T-helper 2 cell treated with Interferon-gamma antibody and Interleukin-4, amounts not matched to agents 100 ng/mL and 5 ng/mL, for 36 hours (primary cell): ENCODE measurements around the gene IQSEC1. TPM values are rescaled to one million over a fixed set of nuclear protein-coding genes. Genes with fewer than 3 reads are reported as not detected.

ENCODE experiments used
- intact Hi-C: fragments of 100-400 bp; cut with micrococcal nuclease; formaldehyde crosslinking; loops from one replicate; pipeline ENCODE4 v1.15.1; 2023
- total RNA-seq: library from RNA; stranded (reverse); gene quantifications from 2 replicates; pipeline ENCODE4 v1.2.3, GENCODE V29; 2022

IQSEC1 gene
- total RNA-seq, 1 donor from 2014 or later, result 50.3 TPM

DNA sequence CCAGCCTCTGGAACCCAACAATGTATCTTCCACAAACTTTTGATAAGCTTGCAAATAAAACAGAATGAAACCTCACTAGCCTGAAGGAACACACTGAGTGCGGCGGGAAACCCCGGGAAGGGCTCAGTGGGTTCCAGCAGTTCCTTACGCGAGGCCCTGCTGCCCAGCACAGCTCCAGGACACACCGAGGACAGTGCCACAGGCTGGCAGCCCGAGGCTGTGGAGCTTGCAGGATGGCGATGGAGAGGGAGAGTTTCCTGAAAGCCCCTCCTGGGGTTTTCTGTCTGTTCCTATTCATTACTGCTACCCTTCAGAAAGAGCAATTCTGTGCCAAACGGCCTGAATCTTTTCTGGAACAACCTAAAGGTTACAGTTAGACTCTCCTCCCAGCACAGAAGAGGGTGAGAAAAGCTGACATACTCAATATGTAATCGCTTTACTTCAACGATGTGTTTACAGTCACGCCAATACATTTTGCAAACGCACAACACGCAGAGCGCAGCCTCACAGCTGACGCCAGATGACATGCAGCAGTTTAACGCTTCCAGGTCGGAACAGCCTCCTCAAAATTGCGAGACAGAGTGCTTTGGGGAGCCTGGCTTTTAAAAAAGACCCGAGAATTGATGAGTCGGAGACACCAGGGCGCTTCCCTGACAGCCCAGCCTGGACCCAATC is 174.8 kb downstream of the IQSEC1 start:
- intact Hi-C loops, result no loop called here

DNA sequence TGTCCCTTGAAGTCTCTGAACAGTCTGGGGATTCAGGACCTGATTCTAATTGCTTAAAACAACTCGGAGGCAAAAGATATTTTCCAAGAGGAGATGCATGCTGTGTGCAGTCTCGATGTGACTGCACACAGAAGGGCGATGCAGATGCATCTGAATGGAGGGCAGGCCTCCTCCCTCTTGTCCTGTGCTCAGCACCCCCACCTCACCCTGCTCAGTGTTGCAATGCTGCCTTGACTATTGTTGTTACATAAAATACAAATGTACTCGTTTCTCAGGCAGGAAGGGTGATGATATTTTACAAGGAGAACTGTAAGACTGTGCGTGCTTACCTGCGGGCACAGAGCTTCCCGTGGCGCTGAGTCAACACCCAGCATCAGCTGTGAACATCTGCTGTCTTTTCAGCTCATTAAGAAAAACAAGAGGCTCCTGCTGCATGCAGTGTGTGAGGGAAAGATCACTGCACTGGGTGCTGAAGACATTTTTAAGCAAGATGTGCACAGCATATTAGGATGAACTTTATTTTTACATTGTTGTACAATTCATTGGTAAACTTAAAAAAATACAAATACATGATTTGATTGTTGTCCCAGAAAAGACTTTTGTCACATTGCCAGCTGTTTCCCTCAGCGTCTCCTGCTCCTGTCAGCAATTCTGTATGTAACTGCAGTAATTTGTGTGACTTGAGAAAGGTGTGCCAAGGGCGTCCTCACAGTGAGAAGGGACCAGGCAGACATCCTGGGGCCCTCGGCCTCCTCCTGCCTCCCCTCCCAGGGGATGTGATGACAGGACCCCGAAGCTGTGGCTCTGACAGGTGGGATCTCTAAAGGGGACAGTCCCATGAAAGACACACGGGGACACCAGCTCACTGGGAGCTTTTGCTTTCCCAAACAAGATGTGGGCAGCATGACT is 175.6 kb downstream of the IQSEC1 start:
- intact Hi-C loops, result no loop called here

DNA sequence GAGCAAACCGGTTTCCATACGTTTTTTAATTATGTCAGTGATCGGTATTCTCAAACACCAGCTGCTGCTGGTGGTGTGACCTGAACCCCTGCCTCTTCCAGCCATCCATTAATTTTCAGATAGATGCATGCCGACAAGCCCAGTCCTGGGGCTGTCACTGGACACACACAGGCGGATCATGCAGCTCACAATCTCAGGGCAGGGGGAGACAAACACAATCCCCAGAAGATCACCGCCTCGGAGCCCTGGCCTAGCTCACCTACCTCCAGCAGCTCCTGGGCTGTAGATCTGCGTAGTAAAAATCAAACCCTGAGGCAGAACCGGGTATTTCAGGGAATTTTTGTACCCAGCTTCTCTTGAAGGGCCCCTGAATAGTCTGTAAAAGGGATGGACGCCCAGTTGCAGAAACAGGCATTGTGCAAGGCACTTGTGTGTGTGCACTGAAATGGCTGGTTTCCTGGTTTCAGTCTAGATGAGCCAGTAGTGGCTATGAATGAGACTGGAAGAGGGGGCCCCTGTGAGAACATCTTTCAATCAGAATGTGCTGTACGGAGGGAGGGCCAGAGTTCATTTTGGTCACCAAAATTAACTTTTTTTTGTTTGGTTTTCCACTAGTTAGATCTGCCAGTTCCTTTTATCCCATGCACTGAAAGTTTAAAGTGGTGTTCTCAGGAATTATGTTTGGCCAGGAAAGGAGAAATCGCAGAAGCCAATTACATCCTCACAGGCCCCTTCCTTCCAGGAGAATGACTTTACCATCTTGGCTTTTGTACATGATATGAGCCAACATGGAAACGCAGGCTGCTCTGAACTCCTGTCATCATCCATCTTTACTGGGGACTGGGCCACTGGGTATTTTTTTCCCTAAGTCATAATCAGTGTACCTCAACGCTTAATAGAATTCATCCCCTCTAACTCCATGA is 176.9 kb downstream of the IQSEC1 start:
- intact Hi-C loops, result no loop called here

DNA sequence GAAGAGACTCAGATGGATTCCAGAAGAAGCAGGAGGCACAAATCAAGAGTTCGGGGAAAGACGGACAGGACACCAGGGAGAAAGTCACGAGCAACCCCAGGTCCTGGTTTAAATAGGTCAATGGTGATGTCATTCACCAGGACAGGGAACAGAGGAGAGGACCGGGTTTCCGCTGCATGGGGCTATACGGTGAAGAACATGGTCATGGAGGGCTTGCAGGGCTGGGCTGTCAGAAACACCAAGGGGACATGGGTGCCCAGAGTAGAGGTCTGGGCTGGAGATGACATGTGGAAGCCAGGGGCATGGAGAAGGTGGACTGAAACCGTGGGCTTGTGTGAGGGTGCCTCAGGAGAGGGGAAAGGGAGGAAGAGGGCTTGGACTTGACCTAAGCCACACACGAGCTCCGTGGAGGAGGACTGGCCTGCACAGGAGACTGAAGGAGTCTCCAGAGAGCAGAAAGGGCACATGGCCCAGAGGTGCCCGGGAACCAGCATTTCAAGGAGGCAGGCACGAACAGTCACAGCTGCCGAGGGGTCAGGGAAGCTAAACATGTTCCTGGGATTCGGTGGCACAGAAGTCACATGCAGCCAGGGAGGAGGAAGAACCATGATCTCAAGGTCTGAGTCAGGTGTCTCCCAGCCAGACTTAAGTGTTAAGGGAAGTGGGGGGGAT is 177.7 kb downstream of the IQSEC1 start:
- intact Hi-C loops, result no loop called here

DNA sequence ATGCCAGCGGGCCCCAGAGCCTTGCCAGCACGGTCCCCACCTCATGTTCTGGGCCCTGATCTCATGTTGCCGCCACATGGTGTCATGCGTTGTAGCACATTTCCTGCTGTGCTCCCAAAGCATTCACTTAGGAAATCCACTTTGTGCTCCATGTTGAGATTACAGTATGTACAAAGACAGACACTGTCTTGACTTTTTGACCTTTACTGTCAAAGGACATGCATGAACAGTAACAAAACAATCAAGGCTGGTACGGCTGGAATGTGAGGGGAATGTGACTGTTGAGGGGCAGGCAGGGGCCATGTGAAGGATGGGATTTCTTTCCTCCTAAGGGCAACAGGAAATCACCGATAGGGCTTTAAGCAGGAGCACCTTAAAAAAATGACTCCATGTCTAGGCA is 178.6 kb downstream of the IQSEC1 start:
- intact Hi-C loops, result no loop called here

DNA sequence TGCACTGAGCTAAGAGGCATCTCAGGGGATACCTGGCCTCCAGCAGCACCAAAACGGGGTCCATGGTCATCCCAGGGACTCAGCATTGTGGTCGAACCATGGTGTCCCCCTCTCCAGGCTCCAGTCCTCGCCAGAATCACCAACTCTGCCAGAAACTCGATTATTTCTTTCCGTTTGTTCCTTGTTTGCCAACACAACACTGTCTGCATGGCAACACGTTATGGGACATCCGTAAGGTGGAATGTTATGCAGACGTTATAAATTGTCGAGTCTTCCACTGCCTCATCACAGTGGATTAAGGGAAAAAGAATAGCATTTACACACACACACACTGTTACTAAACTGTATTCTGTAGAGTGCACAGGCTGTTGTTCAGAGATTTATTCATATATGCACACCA is 179.4 kb downstream of the IQSEC1 start:
- intact Hi-C loops, result no loop called here

DNA sequence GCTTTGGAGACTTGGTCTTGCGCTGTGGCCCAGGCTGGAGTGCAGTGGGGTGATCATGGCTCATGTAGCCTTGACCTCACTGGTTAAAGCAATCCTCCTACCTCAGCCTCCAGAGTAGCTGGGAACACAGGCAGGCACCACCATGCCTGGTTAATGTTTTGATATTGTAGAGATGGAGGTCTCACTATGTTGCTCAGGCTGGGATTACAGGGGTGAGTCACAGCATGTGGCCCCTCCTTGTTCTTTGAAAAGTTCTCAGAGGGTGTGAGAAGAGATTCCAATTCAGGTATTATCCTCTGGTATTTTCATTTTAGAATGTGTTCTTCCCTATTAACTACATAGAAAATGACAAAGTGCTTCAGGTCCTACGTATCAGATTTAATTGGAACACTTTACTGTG is 180.0 kb downstream of the IQSEC1 start:
- intact Hi-C loops, result no loop called here

DNA sequence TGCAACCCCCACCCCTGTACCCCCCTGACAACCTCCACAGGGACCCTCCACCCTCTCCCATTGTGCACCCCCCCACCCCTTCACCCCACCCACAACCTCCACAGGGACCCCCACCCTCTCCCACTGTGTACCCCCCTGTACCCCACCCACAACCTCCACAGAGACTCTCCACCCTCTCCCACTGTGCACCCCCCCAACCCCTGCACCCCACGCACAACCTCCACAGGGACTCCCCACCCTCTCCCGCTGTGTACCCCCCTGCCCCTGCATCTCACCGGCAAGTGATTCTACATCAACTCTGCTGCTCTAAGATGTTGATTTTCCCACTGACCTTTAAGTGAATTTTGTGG is 180.4 kb downstream of the IQSEC1 start:
- intact Hi-C loops, result loop anchor here (1.0 kb wide), 1 partner anchor 25 kb away; no protein-coding TSS in a partner anchor

DNA sequence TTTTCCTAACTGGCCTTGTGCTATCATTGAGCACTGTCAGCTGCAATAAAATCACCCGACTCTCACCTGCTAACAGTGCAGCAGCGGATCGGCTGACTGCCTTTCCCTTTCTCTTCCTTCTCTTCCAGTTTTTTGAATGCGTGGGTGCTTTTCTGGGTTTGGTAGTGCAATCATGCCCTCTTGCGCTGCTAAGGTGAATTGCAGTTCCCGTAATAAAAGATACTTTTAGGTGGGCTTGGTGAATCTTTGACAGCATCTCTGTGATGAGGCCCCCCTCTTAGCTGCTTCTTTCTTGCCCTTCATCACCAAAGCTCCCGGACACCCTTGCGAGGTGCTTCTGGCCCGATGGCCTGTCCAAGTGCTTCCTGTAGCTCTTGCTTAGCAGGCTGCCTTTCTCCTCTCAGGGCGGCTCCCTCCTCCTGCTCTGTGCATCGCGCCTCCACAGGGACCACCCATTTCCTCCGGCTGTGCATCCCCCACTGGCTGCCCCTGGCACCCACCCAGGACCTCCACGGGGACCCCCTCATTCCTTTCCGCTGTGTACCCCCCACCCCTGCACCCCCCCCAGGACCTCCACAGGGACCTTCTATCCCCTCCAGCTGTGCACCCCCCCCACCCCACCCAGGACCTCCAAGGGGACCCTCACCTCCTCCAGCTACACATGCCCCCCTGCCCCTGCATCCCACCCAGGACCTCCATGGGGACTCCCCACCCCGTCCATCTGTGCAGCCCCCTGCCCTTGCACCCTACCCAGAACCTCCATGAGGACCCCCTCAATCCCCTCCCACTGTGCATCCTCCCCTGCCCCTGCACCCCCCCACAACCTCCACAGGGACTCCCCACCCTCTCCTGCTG is 181.0 kb downstream of the IQSEC1 start:
- intact Hi-C loops, result loop anchor here (1.0 kb wide), 1 partner anchor 24 kb away; no protein-coding TSS in a partner anchor

DNA sequence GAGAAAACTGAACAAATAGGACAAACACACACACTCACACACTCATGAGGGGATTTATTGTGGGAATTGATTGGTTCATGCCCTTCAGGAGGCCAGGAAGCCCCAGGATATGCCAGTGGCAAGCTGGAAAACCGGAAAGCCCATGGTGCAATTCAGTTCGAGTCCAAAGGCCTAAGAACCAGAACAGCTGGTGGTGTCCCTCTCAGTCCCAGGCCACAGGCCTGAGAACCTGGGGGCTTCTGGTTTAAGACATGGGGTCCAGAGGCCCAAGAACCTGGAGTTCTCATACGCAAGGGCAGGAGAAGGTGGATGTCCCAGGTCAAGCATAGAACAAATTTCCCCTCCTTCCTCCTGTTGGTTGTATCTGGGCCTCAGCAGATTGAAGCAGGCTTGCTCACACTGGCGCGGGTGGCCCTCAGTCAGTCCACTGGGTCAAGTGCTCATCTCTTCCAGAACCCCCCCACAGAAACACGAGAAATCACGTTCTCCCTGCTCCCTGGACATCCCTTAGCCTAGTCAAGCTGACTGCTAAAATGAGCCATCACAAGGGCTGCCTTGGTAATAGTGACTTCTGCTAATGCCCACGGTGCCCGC is 181.7 kb downstream of the IQSEC1 start:
- intact Hi-C loops, result no loop called here

DNA sequence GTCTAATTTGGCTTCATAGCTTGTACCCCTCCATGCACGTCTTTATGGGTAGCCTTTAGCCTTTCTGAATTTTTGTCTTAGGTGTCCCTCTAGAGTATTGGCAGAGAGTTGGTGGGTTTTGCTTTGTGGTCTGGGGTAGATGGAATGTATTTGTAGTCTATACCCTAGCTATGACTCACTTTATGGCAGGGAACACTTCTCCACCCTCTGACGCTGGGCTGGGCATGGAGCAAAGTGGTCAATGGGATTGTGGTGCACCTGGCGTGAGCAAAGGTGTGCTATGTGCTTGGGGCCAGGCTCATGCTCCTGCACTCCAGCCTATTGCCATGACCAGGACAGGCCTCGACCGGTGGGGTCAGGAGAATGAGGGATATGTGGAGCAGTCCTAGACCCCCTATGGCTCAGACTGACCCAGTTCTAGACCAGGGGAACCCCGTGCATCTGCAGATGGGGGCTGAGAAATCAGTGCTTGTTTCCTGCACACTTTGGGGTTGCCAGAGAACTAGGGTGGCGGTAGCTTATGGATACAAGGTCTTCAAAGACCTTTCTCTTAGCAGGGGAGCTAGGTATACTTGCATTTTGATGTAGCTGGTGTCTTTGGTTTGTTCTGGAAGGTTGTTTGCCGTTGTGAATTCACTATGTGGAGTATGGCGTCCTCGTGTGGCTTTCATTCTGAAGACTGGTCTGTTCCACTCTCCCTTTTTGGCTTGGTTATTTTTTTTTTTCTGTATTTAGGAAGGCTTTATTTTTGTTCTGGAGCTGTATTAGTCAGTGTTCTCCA is 182.4 kb downstream of the IQSEC1 start:
- intact Hi-C loops, result no loop called here

DNA sequence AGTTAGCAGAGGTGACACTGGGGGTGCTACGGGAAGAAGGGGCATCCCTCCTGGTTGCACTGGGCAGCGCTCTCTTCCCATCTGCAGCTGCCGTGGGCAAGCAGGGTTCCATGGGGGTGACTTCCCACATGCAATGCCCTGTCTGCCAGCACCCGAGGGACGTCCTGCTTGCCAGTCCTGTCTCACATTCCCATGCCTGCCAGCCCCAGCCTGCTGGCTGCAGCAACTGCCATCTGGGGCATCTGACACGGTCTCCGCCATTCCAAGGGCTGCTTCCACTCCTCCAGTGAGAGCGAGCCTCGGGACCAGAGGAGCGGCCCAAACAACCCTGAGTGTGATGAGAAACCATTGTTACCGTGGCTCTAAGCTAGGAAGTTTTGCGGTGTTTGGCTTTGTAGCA is 186.5 kb downstream of the IQSEC1 start:
- intact Hi-C loops, result no loop called here

DNA sequence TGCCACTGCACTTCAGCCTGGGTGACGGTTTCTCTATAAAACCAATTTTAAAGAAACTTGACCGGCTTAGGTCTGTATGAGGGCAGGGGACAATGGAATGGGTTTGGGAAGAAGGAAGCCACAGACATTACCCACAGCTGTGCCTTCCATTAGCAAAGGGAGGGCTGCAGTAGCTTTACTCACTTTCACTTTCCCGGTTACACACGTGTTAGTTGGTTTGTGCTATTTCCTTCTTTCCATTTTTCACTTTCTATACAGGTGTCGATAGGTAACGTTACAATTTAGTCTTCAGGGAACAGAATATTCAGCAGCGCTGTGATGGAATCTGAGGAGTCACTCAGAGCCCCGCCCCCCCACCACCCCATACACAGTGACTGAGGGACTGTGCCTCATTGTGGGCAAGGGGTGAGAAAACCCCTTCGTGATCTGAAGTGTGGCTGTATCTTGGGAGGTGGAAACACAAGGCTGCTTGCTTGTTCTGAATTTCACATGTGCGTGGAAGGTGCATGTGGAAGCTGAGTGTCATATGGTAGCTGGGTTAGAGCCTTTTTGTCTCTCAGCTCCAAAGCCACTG is 187.0 kb downstream of the IQSEC1 start:
- intact Hi-C loops, result no loop called here

DNA sequence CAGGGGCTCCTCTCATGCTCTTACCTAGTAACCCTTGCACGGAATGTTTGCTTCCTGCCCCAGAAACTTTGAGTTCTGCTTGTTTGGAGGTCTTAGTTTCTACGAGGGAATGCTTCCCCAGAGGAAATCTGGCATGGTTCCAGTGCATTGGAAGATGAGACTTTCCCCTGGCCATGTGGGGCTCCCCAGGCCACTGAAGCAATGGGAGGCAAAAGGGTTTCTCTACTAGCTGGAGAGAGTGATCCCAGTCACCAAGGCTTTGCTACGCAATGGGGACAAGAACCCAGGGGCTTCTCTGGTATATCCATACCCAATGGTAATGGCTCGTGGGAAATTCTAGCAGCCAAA is 187.7 kb downstream of the IQSEC1 start:
- intact Hi-C loops, result no loop called here

DNA sequence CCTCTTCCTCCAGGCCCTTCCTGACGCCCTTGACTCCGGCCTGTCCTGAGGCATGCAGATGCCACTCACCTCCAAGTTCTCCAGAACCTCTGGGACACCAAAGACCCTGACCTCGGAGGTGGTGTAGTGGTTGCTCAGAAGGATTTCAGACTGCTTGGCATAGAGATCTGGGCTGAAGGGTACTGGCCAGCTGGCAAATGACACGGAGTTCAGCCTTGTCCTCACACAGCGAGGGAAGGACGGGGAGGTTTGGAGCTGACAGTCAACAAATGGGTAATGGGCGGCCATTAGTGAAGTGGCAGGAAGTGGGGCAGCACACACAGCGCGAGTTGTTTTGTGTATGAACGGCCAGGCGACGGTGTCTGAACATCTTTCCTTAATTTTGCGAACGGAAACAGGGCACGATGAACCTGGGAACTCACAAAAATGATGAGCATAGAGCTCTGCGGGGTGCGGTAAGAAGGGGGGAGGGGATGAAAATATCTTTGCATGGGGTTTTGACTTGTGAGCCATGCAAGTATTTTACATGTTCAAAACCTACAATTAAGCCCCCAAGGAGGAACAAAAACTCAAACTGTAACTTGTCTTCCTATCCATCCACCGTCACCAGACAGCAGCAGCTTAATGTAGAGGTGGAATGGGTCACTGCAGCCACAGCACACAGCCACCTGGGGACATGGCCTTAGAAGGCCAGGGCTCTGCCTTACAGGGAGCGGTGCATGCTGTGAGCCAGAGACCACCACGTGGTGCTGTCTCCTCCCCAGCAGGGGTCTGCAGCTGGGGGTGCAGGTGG is 188.2 kb downstream of the IQSEC1 start:
- intact Hi-C loops, result no loop called here

DNA sequence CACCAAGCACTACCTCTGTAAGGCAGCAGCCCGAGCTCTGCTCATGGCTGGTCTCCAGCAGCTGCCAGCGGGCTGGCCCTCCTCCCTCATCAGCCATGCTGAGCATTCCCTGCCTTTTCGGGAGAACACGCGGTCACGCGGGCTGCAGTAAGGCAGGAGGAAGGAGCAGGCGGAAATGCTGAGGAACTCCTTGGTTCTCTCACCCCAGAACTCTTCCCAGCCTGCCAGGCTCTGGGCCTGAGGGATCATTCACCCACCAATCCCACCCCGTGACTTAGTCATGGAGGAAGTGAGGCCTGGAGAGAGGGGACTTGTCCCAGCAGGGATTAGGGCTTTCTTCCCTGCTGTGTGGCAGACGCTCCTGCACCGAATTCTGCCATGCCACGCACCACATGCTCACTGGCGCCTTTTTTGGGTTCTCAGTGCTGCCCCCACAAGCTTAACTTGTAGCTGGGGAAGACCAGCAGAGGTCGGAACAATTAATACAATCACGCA is 189.0 kb downstream of the IQSEC1 start:
- intact Hi-C loops, result no loop called here
